ENCODE data around the gene EPHB2.
"Not testable (repeated sequence)": the region's sequence is repeated elsewhere in the genome, so short reads cannot be mapped to it uniquely, and the experiment has no call there.

EPHB2 gene

GRCh38 chr1:22920734-22921451 is 210.3 kb downstream of the EPHB2 start:
- no peak for DNase-seq

GRCh38 chr1:22921452-22922126 is 210.9 kb downstream of the EPHB2 start:
- DNase-seq = no peak

GRCh38 chr1:22922640-22923039 is 212.0 kb downstream of the EPHB2 start:
- DNase-seq = no peak

- DNase-seq = no peak
These were observed 214.5 kb downstream of the EPHB2 start for GRCh38 chr1:22925111-22925510.

- DNase-seq = peak; percentile 15
These were observed 219.7 kb downstream of the EPHB2 start for GRCh38 chr1:22930240-22930912.

GRCh38 chr1:22932803-22933470 is 222.3 kb downstream of the EPHB2 start:
- no peak for DNase-seq

GRCh38 chr1:22935433-22935832 is 224.8 kb downstream of the EPHB2 start:
- no peak for DNase-seq

- no peak for DNase-seq
These were observed 226.0 kb downstream of the EPHB2 start for GRCh38 chr1:22936681-22937080.

- no peak for DNase-seq
These were observed 230.6 kb downstream of the EPHB2 start for GRCh38 chr1:22941257-22941656.

GRCh38 chr1:22944346-22945055 is 233.9 kb downstream of the EPHB2 start:
- DNase-seq = no peak

GRCh38 chr1:22945171-22945570 is 234.5 kb downstream of the EPHB2 start:
- not testable (repeated sequence) for DNase-seq

GRCh38 chr1:22949822-22950331 is 239.2 kb downstream of the EPHB2 start:
- no peak for DNase-seq

GRCh38 chr1:22951796-22952195 is 241.2 kb downstream of the EPHB2 start:
- no peak for DNase-seq

- DNase-seq = no peak
These were observed 242.0 kb downstream of the EPHB2 start for GRCh38 chr1:22952694-22953056.

- no peak for DNase-seq
These were observed 242.6 kb downstream of the EPHB2 start for GRCh38 chr1:22953057-22953739.

GRCh38 chr1:22953740-22954141 is 243.1 kb downstream of the EPHB2 start:
- DNase-seq = no peak

GRCh38 chr1:22955146-22955545 is 244.5 kb downstream of the EPHB2 start:
- DNase-seq = no peak

- DNase-seq = no peak
These were observed 246.4 kb downstream of the EPHB2 start for GRCh38 chr1:22957066-22957465.

GRCh38 chr1:22958556-22958955 is 247.9 kb downstream of the EPHB2 start:
- no peak for DNase-seq

- no peak for DNase-seq
These were observed 249.1 kb downstream of the EPHB2 start for GRCh38 chr1:22959545-22960360.

- DNase-seq = no peak
These were observed 251.9 kb downstream of the EPHB2 start for GRCh38 chr1:22962558-22962957.
